Stimulated activated CD8-positive, alpha-beta memory T cell treated with anti-CD3 and anti-CD28 coated beads, Interleukin-7, amount 100 ng/mL, for 48 hours (primary cell): ENCODE measurements around the gene CDK8.
A peak's percentile ranks its signal among the peaks of the same experiment; 100 is the strongest.

Experiments
- DNase-seq, 2 donors: peaks; one replicate each; pipeline ENCODE4 v3.0.0-alpha.2; 2020; ENCODE audit warnings: low read depth in 1 of 2; ENCODE audit errors: extremely low read depth in 1 of 2

Gene CDK8

GRCh38 chr13:26253787-26254582 lies at the start of gene CDK8:
CDK8 (plus strand) TSS chr13:26254129; CDS start chr13:26254642, 513 bp downstream.
- DNase-seq = peak; percentile 70 to 83

- DNase-seq = no peak
Observed at GRCh38 chr13:26208287-26208686, 45.6 kb upstream of the CDK8 start.

GRCh38 chr13:26213345-26213744 lies 40.6 kb upstream of the CDK8 start:
- no peak for DNase-seq

GRCh38 chr13:26213982-26214381 lies 39.9 kb upstream of the CDK8 start:
- no peak for DNase-seq

GRCh38 chr13:26216042-26216441 lies 37.9 kb upstream of the CDK8 start:
- no peak for DNase-seq

GRCh38 chr13:26219726-26220125 lies 34.2 kb upstream of the CDK8 start:
- DNase-seq = no peak

- DNase-seq = no peak
Observed at GRCh38 chr13:26220575-26220974, 33.4 kb upstream of the CDK8 start.

GRCh38 chr13:26221399-26221720 lies 32.6 kb upstream of the CDK8 start:
- no peak for DNase-seq

GRCh38 chr13:26221721-26222519 lies 32.0 kb upstream of the CDK8 start, which contains the start of gene RNF6:
RNF6 (minus strand) TSS chr13:26222314; CDS start chr13:26219649, 2,665 bp downstream.
- DNase-seq = peak; percentile 67 to 87

- DNase-seq = no peak
Observed at GRCh38 chr13:26222520-26223046, 31.3 kb upstream of the CDK8 start.

- no peak for DNase-seq
Observed at GRCh38 chr13:26225896-26226617, 27.9 kb upstream of the CDK8 start.

GRCh38 chr13:26227166-26227971 lies 26.6 kb upstream of the CDK8 start:
- no peak for DNase-seq

GRCh38 chr13:26228096-26228495 lies 25.8 kb upstream of the CDK8 start:
- no peak for DNase-seq

GRCh38 chr13:26229080-26229615 lies 24.8 kb upstream of the CDK8 start:
- DNase-seq = no peak

- DNase-seq = no peak
Observed at GRCh38 chr13:26230703-26231102, 23.2 kb upstream of the CDK8 start.

GRCh38 chr13:26236296-26236695 lies 17.6 kb upstream of the CDK8 start:
- DNase-seq = no peak

GRCh38 chr13:26246154-26246553 lies 7.8 kb upstream of the CDK8 start:
- DNase-seq = no peak

GRCh38 chr13:26247011-26247410 lies 6.9 kb upstream of the CDK8 start:
- no peak for DNase-seq

GRCh38 chr13:26247608-26248007 lies 6.3 kb upstream of the CDK8 start:
- DNase-seq = no peak

GRCh38 chr13:26249551-26249950 lies 4.4 kb upstream of the CDK8 start:
- DNase-seq = no peak
